Adrenal gland (tissue), 5 donors: ENCODE measurements around the gene UCP3.

Experiments
- POLR2A ChIP-seq, 2 donors: fragments of 450-650 bp; IDR thresholded peaks; one replicate each; pipeline ENCODE4 v1.6.1; 2017; ENCODE audit warnings: antibody characterized with exemption in 2 of 2, mild to moderate bottlenecking in 2 of 2, moderate library complexity in 1 of 2
- TF ChIP-seq, protein P1 (sequence below), 6 experiments: fragments of 450-650 bp in 4 of 6; fragments of 200-600 bp in 2 of 6; sonication (generic) in 1 of 6; IDR thresholded peaks; 1 replicate in 5 of 6; 2 replicates in 1 of 6; pipeline versions ENCODE4 v1.5.1 to v1.8.0; 2016 to 2021; ENCODE audit warnings: antibody characterized with exemption in 6 of 6, mild to moderate bottlenecking in 2 of 6, moderate library complexity in 1 of 6
- donor health status: DM: no; HTN: no; CAD: no.

DNA sequence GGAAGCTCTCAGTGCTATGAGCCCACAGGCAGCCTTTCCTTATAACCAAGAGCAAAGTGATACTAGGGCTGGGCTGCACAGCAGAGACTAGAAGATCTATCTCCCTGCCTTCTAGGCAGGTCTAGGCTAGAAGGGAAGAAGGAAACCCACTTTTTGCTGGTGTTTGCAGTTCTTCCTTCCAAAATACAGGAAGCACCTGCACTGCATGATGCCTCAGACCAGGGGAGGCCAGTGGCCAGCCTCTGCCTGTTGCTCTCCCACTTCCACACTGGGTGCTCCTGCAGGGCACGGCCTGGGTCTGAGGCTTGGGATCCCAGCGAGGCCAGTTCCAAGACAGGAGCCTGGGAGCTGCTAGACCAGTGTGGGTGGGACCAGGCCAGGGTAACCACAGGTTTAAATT is 6.0 kb upstream of the UCP3 start:
- TF ChIP-seq, protein P1, sequence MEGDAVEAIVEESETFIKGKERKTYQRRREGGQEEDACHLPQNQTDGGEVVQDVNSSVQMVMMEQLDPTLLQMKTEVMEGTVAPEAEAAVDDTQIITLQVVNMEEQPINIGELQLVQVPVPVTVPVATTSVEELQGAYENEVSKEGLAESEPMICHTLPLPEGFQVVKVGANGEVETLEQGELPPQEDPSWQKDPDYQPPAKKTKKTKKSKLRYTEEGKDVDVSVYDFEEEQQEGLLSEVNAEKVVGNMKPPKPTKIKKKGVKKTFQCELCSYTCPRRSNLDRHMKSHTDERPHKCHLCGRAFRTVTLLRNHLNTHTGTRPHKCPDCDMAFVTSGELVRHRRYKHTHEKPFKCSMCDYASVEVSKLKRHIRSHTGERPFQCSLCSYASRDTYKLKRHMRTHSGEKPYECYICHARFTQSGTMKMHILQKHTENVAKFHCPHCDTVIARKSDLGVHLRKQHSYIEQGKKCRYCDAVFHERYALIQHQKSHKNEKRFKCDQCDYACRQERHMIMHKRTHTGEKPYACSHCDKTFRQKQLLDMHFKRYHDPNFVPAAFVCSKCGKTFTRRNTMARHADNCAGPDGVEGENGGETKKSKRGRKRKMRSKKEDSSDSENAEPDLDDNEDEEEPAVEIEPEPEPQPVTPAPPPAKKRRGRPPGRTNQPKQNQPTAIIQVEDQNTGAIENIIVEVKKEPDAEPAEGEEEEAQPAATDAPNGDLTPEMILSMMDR (IDR thresholded peaks at IDR 0.05), result no peak
- TF ChIP-seq POLR2A (IDR thresholded peaks at IDR 0.05), result no peak
